OCI-LY1 (cell line): ENCODE data around the gene NR6A1.

Experiments
- H2AFZ ChIP-seq: fragments of 200-600 bp; sonication (generic), shearing (Covaris generic); 2 replicates; pipeline ENCODE4 v1.6.0; 2014; ENCODE audit warnings: antibody characterized with exemption, mild to moderate bottlenecking, low read length
- H3F3A ChIP-seq: fragments of 200-600 bp; sonication (generic), shearing (Covaris generic); 2 replicates; pipeline ENCODE4 v1.6.0; 2014; ENCODE audit warnings: mild to moderate bottlenecking, antibody characterized with exemption, low read length, moderate library complexity; ENCODE audit not compliant: insufficient read depth
- H3K27ac ChIP-seq: fragments of 200-600 bp; sonication (generic); 2 replicates; pipeline ENCODE4 v1.5.1; 2014; ENCODE audit warnings: low read length, mixed run types, mild to moderate bottlenecking, low read depth; ENCODE audit not compliant: poor library complexity, severe bottlenecking
- H3K27me3 ChIP-seq: fragments of 200-600 bp; sonication (generic); 2 replicates; pipeline ENCODE4 v1.6.0; 2014; ENCODE audit warnings: antibody characterized with exemption, mild to moderate bottlenecking, low read length, moderate library complexity; ENCODE audit not compliant: insufficient read depth
- H3K36me3 ChIP-seq: fragments of 200-600 bp; sonication (generic); 2 replicates; pipeline ENCODE4 v1.6.1; 2014; ENCODE audit warnings: mild to moderate bottlenecking, antibody characterized with exemption, low read length, moderate library complexity, mixed read lengths; ENCODE audit not compliant: insufficient read depth
- H3K4me1 ChIP-seq: fragments of 200-600 bp; sonication (generic); 2 replicates; pipeline ENCODE4 v1.5.1; 2014; ENCODE audit warnings: mild to moderate bottlenecking, low read length, moderate library complexity; ENCODE audit not compliant: insufficient read depth, severe bottlenecking
- H3K4me2 ChIP-seq: fragments of 200-600 bp; sonication (generic), shearing (Covaris generic); 2 replicates; pipeline ENCODE4 v1.6.1; 2014; ENCODE audit warnings: low read length
- H3K4me3 ChIP-seq: fragments of 200-600 bp; sonication (generic); 2 replicates; pipeline ENCODE4 v1.5.1; 2014; ENCODE audit warnings: low read length, low read depth, mild to moderate bottlenecking, mixed read lengths; ENCODE audit not compliant: poor library complexity, severe bottlenecking
- H3K79me2 ChIP-seq: fragments of 200-600 bp; shearing (Covaris generic); 2 replicates; pipeline ENCODE4 v1.6.1; 2016; ENCODE audit warnings: mixed run types, low read length, mixed read lengths; ENCODE audit not compliant: insufficient read depth
- H3K9ac ChIP-seq: fragments of 200-600 bp; sonication (generic), shearing (Covaris generic); 2 replicates; pipeline ENCODE4 v1.6.1; 2014; ENCODE audit warnings: mild to moderate bottlenecking, low read length, mixed read lengths
- H3K9me2 ChIP-seq: fragments of 200-600 bp; sonication (generic), shearing (Covaris generic); 2 replicates; pipeline ENCODE4 v1.6.1; 2014; ENCODE audit warnings: low read depth, mild to moderate bottlenecking, low read length, mixed read lengths
- H3K9me3 ChIP-seq: fragments of 200-600 bp; shearing (Covaris generic); 2 replicates; pipeline ENCODE4 v1.6.1; 2014; ENCODE audit warnings: low read length, mixed read lengths
- H4K20me1 ChIP-seq: fragments of 200-600 bp; sonication (generic), shearing (Covaris generic); 2 replicates; pipeline ENCODE4 v1.6.0; 2016; ENCODE audit warnings: mild to moderate bottlenecking, low read length; ENCODE audit not compliant: insufficient read depth
- EZH2 ChIP-seq: fragments of 200-600 bp; sonication (generic), shearing (Covaris generic); IDR thresholded peaks from 2 replicates; pipeline ENCODE4 v1.8.0; 2017; ENCODE audit warnings: borderline replicate concordance, mixed run types, mild to moderate bottlenecking, antibody characterized with exemption, low read length, moderate library complexity, mixed read lengths
- TF ChIP-seq, protein P1 (sequence below): fragments of 200-600 bp; sonication (generic), shearing (Covaris generic); IDR thresholded peaks from 2 replicates; pipeline ENCODE4 v1.5.1; 2017; ENCODE audit warnings: mild to moderate bottlenecking, antibody characterized with exemption, low read length, moderate library complexity, mixed read lengths

NR6A1 gene

DNA sequence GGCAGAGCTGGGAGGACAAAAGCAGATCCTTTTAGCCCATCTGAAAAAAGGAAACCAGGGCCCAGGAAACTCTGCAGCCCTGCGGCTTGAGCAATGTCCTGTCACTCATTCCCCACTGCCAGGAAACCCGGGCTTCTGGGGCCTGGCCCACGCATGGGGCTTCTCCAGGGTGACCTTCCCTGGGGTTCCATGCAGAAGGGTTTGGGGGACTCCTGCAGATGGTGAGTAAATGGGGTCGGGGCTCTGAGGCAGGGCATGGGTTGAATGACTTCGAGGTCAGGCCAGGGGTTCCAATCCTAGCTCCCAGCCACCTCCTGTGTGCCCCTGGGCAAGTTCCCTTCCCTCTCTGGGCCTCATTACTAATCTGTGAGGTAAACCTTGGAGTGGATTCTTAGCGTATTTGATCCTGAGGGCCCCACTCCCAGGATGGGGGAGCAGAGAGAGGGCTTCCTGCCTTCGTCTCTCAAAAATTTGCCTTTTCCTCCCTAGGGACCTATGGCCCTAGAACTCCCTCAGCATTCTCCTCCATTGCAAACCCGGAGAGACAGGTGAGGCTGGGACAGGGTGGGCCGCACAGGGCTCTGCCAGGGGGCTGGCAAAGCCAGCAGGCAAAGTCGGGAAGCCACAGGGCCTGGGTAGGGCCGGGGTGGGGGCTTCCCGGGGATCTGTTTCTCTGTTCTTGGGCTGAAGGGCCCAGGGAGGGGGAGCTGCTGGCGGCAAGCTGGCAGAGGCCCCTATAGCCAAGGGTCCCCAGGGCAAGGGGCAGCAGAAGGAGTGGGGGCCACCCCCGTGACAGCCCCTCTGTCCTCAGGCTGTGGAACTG, 295.0 kb downstream of the NR6A1 start:
- H3K36me3 ChIP-seq = no peaks in the 10 kb centered on the region
- H3K27me3 ChIP-seq = no peaks in the 10 kb centered on the region
- H3K4me2 ChIP-seq = no peak overlapping the region
- TF ChIP-seq EZH2 = no peak
- TF ChIP-seq, protein P1, sequence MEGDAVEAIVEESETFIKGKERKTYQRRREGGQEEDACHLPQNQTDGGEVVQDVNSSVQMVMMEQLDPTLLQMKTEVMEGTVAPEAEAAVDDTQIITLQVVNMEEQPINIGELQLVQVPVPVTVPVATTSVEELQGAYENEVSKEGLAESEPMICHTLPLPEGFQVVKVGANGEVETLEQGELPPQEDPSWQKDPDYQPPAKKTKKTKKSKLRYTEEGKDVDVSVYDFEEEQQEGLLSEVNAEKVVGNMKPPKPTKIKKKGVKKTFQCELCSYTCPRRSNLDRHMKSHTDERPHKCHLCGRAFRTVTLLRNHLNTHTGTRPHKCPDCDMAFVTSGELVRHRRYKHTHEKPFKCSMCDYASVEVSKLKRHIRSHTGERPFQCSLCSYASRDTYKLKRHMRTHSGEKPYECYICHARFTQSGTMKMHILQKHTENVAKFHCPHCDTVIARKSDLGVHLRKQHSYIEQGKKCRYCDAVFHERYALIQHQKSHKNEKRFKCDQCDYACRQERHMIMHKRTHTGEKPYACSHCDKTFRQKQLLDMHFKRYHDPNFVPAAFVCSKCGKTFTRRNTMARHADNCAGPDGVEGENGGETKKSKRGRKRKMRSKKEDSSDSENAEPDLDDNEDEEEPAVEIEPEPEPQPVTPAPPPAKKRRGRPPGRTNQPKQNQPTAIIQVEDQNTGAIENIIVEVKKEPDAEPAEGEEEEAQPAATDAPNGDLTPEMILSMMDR = no peak
- no peak overlapping the region for H2AFZ ChIP-seq
- peaks cover 19% of the 10 kb centered on the region for H3K4me1 ChIP-seq
- H3K9me2 ChIP-seq = no peaks in the 10 kb centered on the region
- no peak overlapping the region for H3K27ac ChIP-seq
- no peaks in the 10 kb centered on the region for H4K20me1 ChIP-seq
- no peaks in the 10 kb centered on the region for H3K9me3 ChIP-seq
- H3K79me2 ChIP-seq = no peaks in the 10 kb centered on the region
- H3K4me3 ChIP-seq = no peak overlapping the region
- no peak overlapping the region for H3K9ac ChIP-seq
- no peaks in the 10 kb centered on the region for H3F3A ChIP-seq

DNA sequence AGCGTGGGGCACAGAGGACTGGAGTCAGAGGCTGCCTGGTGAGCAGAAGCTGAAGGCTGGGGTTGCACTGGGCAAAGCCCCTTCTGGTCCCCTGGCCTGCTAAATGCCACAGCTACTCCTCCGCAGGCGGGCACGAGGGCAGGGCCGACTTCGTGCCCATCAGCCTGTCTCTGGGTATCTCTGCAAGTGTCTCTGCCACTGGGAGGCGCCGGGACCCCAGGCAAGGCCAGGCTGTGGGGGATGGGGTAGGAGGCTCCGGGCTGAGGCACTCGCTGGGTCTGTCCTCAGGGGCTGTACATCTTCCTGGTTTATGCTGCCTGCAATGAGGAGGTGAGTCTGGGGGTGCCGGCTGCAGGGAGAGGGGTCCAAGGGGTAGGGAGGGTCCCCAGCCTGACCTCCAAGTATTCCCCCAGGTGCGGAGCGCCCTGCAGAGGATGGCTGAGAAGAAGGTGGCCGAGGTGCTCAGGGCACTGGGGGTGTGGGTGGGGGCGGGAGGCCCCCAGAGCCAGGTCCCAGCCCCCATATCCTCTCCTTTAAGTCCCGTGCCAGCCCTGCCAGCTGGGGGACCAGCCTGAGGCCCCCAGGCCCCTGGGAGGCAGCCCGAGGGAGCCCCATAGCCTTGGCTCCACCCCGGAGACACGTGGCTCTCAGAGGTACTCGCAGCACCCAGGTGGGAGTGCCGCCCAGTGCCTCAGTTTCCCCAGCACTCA, 295.8 kb downstream of the NR6A1 start:
- Histone ChIP-seq H3K9me3 (no peaks in the 10 kb centered on the region), H3F3A (no peaks in the 10 kb centered on the region), H3K4me2 (no peak overlapping the region), H3K79me2 (no peaks in the 10 kb centered on the region), H3K9me2 (no peaks in the 10 kb centered on the region), H4K20me1 (no peaks in the 10 kb centered on the region), H3K4me1 (peaks cover 14% of the 10 kb centered on the region), H3K36me3 (no peaks in the 10 kb centered on the region), H3K9ac (no peak overlapping the region), H3K27me3 (no peaks in the 10 kb centered on the region), H3K4me3 (no peak overlapping the region), H3K27ac (no peak overlapping the region), H2AFZ (no peak overlapping the region)
- TF ChIP-seq EZH2 = no peak
- TF ChIP-seq, protein P1 = peak; percentile 34; the same call in 1 of the 2 replicates

DNA sequence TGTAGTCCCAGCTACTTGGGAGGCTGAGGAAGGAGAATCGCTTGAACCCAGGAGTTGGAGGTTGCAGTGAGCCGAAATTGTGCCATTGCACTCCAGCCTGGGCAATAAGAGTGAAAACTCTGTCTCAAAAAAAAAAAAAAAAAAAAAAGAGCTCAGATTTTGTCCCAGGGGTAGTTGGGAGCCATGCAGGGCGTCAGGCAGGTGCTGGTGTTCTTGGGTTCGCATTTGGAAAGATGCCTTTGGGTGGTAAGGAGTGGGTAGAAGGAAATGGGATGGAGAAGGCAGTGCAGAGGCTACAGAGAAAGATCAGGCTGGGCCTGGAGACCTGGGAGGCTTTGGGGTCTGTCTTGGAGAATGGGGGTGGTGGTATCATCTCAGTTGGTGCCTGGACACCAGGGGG, 297.0 kb downstream of the NR6A1 start:
- Histone ChIP-seq H3K9ac (no peak overlapping the region), H4K20me1 (no peaks in the 10 kb centered on the region), H2AFZ (no peak overlapping the region), H3F3A (no peaks in the 10 kb centered on the region), H3K4me2 (no peak overlapping the region), H3K9me3 (no peaks in the 10 kb centered on the region), H3K4me1 (peaks cover 10% of the 10 kb centered on the region), H3K27me3 (no peaks in the 10 kb centered on the region), H3K36me3 (no peaks in the 10 kb centered on the region), H3K4me3 (no peak overlapping the region), H3K9me2 (no peaks in the 10 kb centered on the region), H3K79me2 (no peaks in the 10 kb centered on the region), H3K27ac (no peak overlapping the region)
- TF ChIP-seq, protein P1 = no peak
- no peak for TF ChIP-seq EZH2
